Stimulated activated CD4-positive, alpha-beta T cell treated with anti-CD3 and anti-CD28 coated beads, Interleukin-1b, Interleukin-23, amount 100 ng/mL, for 4 hours (primary cell): ENCODE measurements around the gene KCNQ1.

Experiments used
- DNase-seq, 2 donors: peaks; one replicate each; pipeline ENCODE4 v3.0.0-alpha.2; 2020; ENCODE audit warnings: low read depth in 2 of 2

Gene KCNQ1

GRCh38 chr11:2533587-2534133 lies 88.9 kb downstream of the KCNQ1 start:
- no peak for DNase-seq

- DNase-seq = no peak
These were observed 89.5 kb downstream of the KCNQ1 start for GRCh38 chr11:2534134-2534956.

DNA sequence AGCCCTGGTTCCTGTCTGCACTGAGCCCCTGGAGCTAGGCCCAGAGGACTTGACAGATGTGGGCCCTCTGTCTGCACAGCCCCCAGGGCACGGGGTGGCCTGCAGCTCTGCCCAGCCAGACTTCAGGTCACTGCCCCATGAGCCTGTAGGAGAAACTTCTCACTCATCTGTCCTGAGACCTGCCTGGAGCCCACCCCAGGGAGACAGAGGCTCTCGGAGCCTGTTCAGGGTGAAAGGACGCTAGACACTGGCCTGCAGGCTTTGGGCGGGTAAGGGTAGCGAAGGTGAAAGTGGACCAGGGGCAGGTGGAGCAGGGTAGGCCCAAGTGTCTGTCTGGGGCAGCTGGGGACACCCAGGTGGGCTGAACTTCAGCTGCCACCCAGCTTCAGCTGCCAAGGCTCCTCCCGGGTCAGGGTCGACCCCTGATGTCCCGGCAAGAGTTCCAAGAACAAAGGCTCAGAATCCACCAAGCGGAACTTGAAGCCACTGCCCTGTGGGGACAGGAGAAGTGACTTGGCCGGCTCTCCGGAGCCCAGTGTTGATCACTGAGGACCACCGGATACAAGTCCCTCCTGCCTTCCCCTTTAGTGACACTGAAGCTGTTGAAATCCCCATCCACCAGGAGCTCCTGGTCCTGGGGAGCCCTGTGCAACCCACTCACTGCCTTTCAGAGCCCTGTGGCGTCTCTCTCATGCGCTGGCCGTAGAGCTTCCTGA lies 90.3 kb downstream of the KCNQ1 start:
- no peak for DNase-seq

DNA sequence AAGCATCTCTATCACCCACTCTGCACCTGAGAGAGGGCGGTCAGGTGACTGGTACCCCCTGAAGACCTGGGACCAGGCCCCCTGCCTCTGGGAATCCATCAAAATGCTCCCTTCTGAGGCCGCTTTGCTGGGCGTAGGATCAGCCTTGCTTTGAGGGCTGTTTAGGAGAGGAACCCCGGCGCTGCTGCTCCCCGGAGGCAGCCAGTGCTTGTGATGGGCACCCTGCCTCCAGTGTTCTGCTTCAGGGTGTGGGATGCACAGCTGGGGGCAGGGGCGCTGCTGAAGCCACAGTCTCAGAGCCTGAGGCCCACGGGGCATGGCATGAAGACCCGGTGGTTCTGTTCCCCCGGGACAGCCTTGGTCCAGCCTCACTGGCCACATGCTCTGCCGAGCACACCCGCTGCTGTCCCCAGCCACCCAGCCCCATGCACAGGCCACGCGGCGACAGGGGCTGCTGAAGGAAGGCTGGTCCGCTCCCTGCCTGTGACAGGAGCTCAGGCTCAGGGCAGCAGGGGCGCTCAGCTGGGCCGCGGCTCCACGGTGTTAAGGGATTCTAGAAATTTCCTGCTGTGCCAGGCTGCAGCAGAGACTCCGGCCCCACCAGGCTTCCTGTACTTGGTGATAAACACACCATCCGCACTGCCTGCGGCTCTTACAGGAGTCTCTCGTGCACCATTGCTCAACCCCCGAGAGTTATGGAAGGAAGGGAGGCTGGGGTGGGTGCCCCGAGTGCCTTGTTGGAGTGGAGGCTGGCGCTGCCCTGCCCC lies 91.0 kb downstream of the KCNQ1 start:
- DNase-seq = no peak

DNA sequence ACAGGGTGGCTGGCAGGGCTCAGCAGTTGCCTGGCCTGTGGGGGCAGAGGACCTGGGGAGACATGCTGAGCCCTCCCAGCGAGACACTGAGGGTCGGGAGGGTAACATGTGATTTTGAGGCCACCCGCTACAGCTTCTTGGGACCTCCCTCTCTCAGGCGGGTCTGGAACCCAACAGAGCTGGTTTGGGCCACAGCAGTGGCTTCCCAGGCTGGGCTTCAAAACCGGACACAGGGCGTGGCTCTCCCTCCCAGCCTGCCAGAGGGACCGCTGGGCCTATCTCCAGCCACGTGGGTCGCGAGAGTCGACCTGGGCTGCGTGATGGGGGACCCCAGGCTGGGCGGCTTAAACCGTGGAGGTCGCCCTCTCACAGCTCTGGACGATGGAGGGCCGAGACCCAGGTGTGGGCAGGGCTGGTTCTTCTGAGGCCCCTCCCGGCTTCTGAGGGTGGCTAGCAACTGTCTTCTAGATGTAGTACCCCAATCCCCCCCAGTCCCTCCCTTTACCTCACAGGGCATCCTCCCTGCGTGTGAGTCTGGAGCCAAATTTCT lies 91.7 kb downstream of the KCNQ1 start:
- no peak for DNase-seq

DNA sequence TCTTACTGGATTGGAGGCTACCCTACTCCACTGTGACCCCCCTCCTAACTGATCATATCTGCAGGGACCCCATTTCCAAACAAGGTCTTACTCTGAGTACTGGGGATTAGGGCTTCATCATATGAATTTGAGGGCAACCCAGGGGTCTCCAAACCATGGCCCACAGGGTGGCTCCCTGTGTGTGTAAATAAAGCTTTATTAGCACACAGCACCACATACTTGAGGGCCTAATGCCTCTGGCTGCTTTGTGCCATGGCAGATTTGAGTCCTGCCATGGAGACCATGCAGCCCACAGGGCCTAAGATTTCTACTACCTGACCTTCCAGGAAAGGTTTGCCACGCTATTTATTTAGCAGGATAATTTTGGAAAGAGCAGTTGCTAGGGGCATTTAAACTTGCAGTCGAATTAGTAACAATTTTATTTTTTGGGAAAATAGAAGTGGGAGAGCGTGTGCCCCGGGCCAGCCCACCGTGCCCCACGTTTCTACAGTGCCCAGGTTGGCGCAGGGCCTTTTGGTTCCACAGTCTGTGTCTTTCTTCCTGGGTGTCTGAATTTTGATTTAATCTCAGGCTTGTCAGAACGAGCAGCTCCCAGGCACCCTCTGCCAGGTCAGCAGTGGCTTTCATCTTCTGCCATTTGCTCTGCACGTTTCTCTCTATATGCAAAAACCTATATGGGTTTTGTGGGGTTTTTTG lies 92.3 kb downstream of the KCNQ1 start:
- DNase-seq = no peak

DNA sequence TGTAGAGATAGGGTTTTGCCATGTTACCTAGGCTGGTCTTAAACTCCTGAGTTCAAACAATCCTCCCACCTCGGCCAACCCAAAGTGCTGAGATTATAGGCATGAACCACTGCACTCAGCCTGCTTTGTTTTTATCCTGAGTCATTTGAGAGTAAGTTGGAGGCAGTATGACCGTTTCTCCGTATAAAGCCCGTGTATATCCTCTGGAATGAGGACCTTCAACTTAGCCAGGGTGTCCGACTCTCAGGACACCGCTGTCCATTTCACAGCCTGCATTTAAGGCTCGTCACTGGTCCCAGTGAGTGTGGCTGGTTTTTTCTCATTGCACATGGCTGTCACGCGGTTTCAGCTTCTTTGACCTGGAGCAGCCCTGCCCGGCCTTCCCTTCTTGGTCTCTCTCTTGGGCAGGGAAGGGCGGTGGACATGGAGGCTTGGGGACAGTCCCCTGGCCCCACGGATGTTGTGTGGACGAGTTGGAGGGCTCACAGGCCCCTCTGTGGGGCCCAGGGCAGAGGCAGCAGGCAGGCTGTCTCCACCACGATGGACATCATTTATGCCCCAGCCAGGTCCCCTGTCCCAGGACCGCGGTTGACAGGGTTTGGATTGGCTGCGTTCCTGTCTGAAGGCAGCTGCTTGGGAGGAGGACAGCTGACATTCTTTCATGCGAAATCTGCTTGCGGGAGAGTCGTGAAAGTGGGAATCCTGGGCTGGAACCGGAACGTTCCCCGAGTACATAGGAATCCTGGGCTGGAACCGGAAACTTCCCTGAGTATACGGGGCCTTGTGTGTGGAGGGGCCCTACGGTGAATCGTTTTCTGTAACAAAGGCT lies 93.3 kb downstream of the KCNQ1 start:
- DNase-seq = no peak

DNA sequence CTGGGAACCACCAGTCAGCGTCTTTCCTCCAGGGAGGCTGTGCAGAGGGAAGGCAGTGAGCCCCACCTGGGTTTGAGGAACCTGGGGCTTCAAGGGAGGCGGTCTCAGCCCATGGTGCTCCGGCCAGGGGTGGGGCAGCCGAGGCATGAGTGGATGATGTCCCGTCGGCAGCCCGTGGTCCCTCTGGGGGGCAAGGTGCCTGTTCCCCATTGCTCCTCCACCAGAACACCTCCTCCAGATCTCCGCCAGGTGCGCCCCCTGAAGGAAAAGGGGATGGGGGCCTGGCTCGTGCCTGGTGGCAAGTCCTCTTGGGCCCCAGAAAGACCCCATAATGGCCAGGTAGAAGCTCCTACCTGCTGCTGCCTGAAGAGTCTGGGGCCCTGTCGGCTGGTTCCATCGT lies 94.1 kb downstream of the KCNQ1 start:
- DNase-seq = no peak

DNA sequence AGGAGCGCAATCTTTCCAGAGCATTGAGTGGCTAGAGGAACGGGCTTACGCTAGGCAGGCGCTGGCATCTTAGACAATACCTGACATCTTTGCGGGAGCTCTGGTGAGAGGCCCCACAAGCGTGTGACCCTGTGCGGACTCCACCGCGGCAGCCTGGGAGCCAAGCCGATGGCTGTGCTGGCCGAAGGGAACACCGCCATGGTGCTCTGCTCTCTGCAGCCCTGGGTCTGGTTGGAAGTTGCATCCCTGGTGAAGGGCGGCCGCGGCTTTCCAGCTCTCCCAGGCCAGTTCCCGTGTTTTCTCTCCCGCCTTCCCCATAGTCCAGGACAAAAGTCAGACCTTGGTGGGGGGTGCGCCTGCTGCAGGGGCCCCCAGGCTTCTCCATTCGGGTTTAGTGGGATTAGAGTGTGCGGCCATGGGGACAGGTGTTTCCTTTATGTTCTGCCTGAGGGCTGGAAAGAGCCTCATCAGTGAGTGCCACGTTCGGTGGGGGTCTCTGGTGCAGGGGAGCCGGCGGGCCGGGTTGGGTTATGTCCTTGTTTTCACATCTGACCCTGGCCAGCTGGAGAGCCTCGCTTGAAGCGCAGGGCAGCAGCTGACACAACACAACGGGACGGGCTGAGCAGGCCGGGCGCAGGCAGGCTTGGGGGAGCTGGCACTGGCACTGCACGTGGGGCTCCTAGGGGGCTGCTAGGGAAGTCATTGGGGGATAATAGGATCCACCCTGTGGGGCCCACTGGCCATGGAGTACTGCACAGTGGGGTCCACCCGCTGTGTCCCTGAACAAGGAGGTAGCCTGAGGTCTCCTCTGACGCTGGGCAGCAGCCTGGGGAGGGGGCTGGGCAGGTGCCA lies 94.8 kb downstream of the KCNQ1 start:
- DNase-seq = no peak

- no peak for DNase-seq
These were observed 95.6 kb downstream of the KCNQ1 start for GRCh38 chr11:2540223-2540991.

DNA sequence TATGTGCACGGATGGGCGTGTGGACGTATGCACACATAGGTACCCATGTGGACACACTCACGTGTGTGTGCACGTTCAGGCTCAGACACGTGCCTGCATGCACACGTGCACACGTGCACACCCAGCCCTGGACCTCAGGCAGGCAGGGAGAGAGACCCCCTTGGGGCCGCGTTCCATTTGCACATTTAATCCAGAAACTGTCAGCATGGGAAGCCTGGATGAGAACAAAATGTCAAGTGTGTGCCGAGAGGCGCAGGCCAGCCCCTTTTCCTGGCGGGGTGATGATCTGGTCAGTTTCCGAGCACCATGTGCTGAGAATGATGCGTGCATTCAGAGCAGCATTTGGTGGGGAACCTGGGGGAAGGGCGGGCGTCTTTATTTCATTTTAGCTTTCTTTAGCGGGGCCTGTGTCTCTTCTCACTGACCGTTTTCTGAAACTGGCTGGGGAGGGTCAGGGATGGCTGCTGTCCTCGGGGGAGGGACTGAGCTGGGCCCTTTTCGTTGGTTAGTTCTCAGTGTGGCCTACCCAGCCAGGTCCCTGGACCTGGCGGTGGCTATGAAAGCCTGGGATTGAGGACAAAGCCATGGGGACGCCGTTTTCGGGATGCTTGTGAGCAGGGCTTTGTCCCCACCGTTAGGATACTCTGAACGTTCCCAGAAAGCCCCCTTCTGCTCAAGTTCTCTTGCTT lies 96.3 kb downstream of the KCNQ1 start:
- no peak for DNase-seq

DNA sequence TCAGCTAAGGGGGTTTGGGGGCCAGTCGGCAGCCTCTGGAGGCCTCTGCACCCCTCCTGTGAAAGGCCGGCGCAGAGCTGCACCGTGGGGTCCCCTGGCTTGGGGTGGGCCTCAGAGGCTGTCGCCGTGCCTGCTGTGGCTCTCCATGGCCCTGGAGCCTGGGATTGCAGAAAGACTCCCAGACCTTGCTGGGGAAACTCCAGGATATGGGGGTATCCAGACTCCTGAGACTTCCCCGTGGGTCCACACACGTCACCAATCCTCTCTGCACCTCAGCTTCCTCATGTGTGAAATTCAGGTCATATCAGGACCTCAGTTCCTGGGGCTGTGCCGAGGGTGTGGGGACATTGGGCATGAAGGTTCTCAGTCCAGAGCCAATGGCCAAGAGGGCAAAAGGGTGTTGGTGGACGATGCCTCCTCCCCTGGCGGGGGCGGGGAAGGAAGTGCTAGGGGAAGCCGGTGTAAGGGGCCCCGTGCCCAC lies 97.1 kb downstream of the KCNQ1 start:
- DNase-seq = no peak

DNA sequence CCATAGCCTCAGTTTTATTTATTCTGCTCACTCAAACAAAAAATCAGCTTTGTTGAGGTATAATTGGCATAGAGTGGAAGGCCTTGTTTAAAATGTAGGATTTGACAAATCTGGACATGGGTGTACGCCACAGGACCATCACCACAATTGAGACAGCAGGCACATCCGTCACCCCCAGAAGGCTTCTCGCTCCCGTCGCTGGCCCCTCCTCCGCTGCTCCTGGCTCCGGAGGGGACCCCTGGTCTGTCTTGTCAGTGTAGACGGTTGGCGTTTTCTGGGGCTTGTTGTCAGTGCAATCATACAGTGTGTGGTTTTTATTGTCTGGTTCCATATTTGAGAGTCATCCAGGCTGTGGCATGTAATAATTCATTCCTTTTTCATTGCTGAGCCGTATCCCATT lies 97.6 kb downstream of the KCNQ1 start:
- DNase-seq = no peak

DNA sequence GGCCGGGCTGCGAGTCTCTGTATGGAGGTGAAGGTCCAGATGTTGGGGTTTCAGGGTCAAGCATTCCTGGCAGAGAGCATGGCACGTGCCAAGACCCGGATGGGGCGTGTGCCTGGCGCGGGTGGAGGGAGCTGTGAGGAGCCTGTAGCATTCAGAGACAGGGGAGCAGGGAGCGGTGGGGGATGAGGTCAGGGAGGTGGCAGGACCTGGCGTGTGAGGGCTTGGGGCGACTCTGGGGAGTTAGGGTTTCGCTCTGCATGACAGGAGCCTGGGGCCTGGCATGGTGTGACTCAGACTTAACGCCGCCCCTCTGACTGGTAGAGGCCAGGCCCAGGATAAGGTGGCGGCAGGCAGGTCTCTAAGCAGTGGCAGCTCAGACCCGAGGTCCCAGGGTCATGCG lies 103.0 kb downstream of the KCNQ1 start:
- no peak for DNase-seq

GRCh38 chr11:2548596-2548995 lies 103.8 kb downstream of the KCNQ1 start:
- no peak for DNase-seq

DNA sequence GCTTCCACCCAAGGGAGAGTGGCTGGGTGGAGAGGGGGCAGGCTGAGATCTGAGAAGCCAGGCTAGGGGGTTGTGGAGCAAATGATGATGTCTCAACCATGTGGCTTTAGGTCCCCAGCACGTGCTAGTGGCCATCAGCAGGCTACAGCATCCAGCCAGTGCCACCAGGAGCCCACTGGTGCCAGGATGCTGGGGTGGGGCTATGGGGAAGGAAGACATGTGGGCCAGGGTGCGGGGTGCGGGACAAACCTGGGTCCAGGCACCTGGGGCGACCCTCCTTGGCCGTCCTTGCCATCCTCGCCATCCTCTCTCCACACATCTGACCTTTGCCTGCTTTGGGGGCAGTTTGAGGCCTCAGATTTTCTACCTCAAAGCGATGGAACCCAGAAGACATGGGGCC lies 104.3 kb downstream of the KCNQ1 start:
- DNase-seq = no peak

DNA sequence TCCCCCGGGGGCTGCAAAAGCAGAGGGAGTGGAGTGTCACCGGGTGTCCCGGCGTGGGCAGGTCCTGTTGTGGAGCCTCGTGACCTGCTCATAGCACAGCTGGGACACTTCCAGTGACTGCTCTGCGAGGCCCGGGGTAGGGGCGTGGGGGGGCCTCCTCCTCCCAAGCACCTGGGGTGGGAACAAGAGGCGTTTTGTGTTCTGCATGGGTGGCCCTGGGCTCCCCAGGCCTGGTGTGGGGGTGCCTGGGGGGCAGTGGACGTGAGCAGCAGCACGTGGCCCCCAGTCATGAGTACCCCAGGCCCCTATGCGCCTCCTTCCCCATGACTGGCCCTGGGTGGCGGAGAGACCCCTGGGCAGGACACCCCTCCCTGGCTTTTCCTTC lies 104.7 kb downstream of the KCNQ1 start:
- DNase-seq = no peak
